B cell (primary cell): Measurements from ENCODE around the gene MBD3L3.

Experiments
- EZH2 ChIP-seq: IDR thresholded peaks from 2 replicates; pipeline ENCODE4 v1.6.1; 2012; ENCODE audit warnings: borderline replicate concordance, low read depth, mild to moderate bottlenecking, moderate library complexity, low read length; ENCODE audit not compliant: insufficient read depth, poor library complexity, severe bottlenecking
- TF ChIP-seq, protein P1 (sequence below): fragments of 200-600 bp; IDR thresholded peaks from one replicate; pipeline ENCODE4 v1.8.0; 2022; ENCODE audit warnings: antibody characterized with exemption, mild to moderate bottlenecking

DNA sequence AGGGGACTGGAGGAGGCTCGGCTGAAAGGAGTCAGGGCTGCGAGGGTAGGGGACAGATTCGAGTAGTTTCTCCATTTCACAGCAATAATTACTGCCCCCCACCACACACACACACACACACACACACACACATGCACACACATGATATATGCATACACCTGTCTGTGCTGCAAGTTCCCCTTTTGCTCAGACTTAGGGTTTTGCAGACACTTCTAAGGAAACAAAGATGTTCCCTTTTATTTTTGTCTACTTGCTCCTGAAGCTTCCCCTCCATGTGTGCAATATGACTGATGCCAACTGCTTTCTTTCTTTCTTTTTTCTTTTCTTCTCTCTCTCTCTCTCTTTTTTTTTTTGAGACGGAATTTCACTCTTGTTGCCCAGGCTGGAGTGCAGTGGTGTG is 50.6 kb downstream of the MBD3L3 start:
- TF ChIP-seq, protein P1, sequence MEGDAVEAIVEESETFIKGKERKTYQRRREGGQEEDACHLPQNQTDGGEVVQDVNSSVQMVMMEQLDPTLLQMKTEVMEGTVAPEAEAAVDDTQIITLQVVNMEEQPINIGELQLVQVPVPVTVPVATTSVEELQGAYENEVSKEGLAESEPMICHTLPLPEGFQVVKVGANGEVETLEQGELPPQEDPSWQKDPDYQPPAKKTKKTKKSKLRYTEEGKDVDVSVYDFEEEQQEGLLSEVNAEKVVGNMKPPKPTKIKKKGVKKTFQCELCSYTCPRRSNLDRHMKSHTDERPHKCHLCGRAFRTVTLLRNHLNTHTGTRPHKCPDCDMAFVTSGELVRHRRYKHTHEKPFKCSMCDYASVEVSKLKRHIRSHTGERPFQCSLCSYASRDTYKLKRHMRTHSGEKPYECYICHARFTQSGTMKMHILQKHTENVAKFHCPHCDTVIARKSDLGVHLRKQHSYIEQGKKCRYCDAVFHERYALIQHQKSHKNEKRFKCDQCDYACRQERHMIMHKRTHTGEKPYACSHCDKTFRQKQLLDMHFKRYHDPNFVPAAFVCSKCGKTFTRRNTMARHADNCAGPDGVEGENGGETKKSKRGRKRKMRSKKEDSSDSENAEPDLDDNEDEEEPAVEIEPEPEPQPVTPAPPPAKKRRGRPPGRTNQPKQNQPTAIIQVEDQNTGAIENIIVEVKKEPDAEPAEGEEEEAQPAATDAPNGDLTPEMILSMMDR: no peak
- no peak for TF ChIP-seq EZH2
